Measurements from ENCODE around the gene TMEM117.

The TMEM117 gene

DNA sequence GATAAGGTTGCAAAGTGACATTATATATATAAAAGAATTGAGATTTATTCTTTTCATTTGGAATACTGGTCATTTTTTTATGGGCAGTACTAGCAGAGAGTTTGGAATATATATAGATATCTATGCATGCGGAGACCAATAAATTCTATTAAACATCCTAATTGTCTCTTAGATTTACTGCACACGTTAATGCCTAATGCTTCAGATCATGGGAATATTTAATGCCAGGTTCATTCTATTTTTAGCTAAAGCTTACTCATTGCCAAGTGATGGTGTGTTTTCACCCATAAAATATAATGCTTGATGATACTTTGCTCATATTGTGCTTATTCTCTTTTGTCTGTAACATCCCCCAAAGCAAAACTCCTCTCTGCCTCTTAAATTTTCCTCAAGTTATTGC is 264.4 kb downstream of the TMEM117 start (continued):
- TF ChIP-seq ZNF449 (tag by site-specific recombination; IDR thresholded peaks at IDR 0.05) (no peak), ZNF2 (tag by site-specific recombination; IDR thresholded peaks at IDR 0.05) (no peak), ZNF311 (tag by site-specific recombination; IDR thresholded peaks at IDR 0.05; ENCODE audit: borderline replicate concordance) (no peak), ZNF398 (tag by site-specific recombination; IDR thresholded peaks at IDR 0.05) (no peak), ZNF501 (tag by site-specific recombination; IDR thresholded peaks at IDR 0.05) (no peak), ZEB2 (tag by site-specific recombination; IDR thresholded peaks at IDR 0.05) (no peak)

GRCh38 chr12:44101475-44101874 is 265.6 kb downstream of the TMEM117 start:
- TF ChIP-seq ZNF510 (tag by site-specific recombination; IDR thresholded peaks at IDR 0.05; ENCODE audit: insufficient replicate concordance) (no peak), TRIM28 (IDR thresholded peaks at IDR 0.05; ENCODE audit: borderline replicate concordance, low read length) (no peak), ZNF16 (tag by site-specific recombination; IDR thresholded peaks at IDR 0.05; ENCODE audit: low read depth) (no peak), GLIS1 (tag by site-specific recombination; IDR thresholded peaks at IDR 0.05) (no peak), ZNF544 (tag by site-specific recombination; IDR thresholded peaks at IDR 0.05) (no peak), ZNF184 (tag by site-specific recombination; IDR thresholded peaks at IDR 0.05) (no peak)
- no peaks in the 10 kb centered on the region for H3K36me3 ChIP-seq (ENCODE audit: control insufficient read depth in 2 of 2, insufficient read depth in 1 of 2, low read length in 2 of 2)
- H3K4me3 ChIP-seq (ENCODE audit: low read depth, low read length) = no peak overlapping the region
- ChIA-PET POLR2A (no interaction called here), CTCF (no interaction called here)
- no peaks in the 10 kb centered on the region for H3K4me1 ChIP-seq (ENCODE audit: control insufficient read depth, insufficient read depth, low read length)
- no peak overlapping the region for H3K27ac ChIP-seq (ENCODE audit: extremely low read depth, low read depth, low read length)
- no peaks in the 10 kb centered on the region for H3K9me3 ChIP-seq (ENCODE audit: control insufficient read depth, insufficient read depth, low read depth, low read length)

GRCh38 chr12:44114906-44115305 is 279.0 kb downstream of the TMEM117 start:
- H3K9me3 ChIP-seq (ENCODE audit: control insufficient read depth, insufficient read depth, low read depth, low read length) = no peaks in the 10 kb centered on the region
- ChIA-PET CTCF (interaction anchor here (1.3 kb wide), 1 partner anchor 834 kb away, joined by 3 read pairs; no protein-coding TSS in a partner anchor), POLR2A (no interaction called here)
- no peaks in the 10 kb centered on the region for H3K36me3 ChIP-seq (ENCODE audit: control insufficient read depth in 2 of 2, insufficient read depth in 1 of 2, low read length in 2 of 2)
- H3K4me1 ChIP-seq (ENCODE audit: control insufficient read depth, insufficient read depth, low read length) = no peaks in the 10 kb centered on the region
- no peak overlapping the region for H3K27ac ChIP-seq (ENCODE audit: extremely low read depth, low read depth, low read length)
- TF ChIP-seq ZNF202 (tag by site-specific recombination; IDR thresholded peaks at IDR 0.05; ENCODE audit: borderline replicate concordance) (no peak), TRIM28 (IDR thresholded peaks at IDR 0.05; ENCODE audit: borderline replicate concordance, low read length) (no peak), ZFHX2 (tag by site-specific recombination; conservative IDR thresholded peaks at IDR 0.05) (no peak), KLF10 (tag by site-specific recombination; IDR thresholded peaks at IDR 0.05) (no peak), ZNF488 (tag by site-specific recombination; IDR thresholded peaks at IDR 0.05) (no peak), FEZF1 (tag by site-specific recombination; IDR thresholded peaks at IDR 0.05) (no peak), ZNF398 (tag by site-specific recombination; IDR thresholded peaks at IDR 0.05) (no peak), ZNF785 (tag by site-specific recombination; IDR thresholded peaks at IDR 0.05) (no peak), ZNF350 (tag by site-specific recombination; IDR thresholded peaks at IDR 0.05) (no peak)
- TF ChIP-seq, protein P1, sequence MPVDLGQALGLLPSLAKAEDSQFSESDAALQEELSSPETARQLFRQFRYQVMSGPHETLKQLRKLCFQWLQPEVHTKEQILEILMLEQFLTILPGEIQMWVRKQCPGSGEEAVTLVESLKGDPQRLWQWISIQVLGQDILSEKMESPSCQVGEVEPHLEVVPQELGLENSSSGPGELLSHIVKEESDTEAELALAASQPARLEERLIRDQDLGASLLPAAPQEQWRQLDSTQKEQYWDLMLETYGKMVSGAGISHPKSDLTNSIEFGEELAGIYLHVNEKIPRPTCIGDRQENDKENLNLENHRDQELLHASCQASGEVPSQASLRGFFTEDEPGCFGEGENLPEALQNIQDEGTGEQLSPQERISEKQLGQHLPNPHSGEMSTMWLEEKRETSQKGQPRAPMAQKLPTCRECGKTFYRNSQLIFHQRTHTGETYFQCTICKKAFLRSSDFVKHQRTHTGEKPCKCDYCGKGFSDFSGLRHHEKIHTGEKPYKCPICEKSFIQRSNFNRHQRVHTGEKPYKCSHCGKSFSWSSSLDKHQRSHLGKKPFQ (tag by site-specific recombination; IDR thresholded peaks at IDR 0.05) = no peak
- no peak overlapping the region for H3K4me3 ChIP-seq (ENCODE audit: low read depth, low read length)
